ENCODE results near the gene DHCR24.

Gene DHCR24

DNA sequence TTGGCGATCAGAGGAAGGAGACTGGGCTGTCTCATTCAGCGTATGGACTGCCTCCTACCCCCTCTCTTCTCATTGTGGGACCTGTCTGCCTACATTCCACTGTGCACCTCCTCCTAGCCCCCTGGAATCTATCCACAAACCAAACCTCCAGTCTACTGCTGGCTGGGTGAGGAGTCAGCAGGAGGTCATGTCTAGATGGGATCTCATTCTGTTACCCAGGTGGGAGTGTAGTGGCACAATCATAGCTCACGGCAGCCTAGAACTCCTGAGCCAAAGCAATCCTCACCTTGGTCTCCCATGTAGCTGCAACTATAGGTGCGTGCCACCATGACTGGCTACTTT lies 67.8 kb downstream of the DHCR24 start:
- H3K4me3 ChIP-seq (ENCODE audit: low read length): no peak overlapping the region
- DNase-seq (ENCODE audit: low read depth): no peak
- TF ChIP-seq, protein P1, sequence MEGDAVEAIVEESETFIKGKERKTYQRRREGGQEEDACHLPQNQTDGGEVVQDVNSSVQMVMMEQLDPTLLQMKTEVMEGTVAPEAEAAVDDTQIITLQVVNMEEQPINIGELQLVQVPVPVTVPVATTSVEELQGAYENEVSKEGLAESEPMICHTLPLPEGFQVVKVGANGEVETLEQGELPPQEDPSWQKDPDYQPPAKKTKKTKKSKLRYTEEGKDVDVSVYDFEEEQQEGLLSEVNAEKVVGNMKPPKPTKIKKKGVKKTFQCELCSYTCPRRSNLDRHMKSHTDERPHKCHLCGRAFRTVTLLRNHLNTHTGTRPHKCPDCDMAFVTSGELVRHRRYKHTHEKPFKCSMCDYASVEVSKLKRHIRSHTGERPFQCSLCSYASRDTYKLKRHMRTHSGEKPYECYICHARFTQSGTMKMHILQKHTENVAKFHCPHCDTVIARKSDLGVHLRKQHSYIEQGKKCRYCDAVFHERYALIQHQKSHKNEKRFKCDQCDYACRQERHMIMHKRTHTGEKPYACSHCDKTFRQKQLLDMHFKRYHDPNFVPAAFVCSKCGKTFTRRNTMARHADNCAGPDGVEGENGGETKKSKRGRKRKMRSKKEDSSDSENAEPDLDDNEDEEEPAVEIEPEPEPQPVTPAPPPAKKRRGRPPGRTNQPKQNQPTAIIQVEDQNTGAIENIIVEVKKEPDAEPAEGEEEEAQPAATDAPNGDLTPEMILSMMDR (conservative IDR thresholded peaks at IDR 0.05; ENCODE audit: low read length): no peak

DNA sequence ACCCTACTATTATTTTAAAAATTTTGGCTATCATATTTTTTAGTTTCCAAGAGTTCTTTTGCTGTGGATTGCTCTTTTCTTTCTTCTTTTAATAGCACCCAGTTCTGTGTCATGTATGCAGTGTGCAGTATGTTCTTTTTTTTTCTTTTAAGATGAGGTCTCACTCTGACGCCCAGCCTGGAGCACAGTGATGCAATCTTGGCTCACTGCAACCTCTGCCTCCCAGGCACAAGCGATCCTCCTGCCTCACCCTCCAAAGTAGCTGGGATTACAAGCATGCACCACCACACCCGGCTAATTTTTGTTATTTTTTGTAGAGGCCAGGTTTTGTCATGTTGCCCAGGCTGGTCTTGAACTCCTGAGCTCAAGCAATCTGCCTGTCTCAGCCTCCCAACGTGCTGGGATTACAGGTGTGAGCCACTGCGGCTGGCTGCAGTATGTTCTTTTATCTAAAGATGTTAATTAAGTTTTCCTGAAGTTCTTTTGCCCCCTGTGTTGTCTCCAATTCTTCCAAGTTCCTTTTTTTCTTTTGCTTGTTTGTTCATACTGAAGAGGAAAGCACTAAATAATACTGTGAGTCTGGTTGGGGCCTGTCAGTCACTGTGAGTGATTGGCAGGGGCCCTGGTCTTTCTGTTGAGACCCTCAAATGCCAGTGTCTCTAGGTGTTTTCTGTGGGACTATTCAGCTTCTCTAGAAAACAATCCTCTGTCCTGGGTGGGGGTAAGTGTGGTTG lies 68.4 kb downstream of the DHCR24 start:
- DNase-seq (ENCODE audit: low read depth): no peak
- no peak overlapping the region for H3K4me3 ChIP-seq (ENCODE audit: low read length)
- TF ChIP-seq, protein P1 (conservative IDR thresholded peaks at IDR 0.05; ENCODE audit: low read length): no peak

DNA sequence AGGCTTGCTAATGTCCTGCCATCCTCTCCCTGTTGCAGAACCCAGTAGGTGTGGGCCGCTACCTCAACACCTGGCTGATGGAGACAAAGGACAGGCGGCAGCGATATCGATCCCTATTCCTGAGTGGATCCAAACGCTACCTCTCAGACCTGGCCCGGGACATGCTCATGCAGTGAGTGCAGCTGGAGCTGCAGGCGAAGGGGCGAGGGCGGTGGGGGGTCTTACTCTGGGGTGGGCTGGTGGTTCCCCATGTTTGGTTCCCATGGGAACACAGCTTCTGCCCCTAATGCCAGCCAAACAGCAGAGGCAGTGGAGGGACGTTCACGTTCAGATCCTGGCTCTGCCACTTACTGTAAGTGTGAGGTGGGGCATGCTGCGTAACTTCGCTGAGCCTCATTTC lies 70.0 kb downstream of the DHCR24 start:
- no peak for DNase-seq (ENCODE audit: low read depth)
- TF ChIP-seq, protein P1 (conservative IDR thresholded peaks at IDR 0.05; ENCODE audit: low read length): no peak
- no peak overlapping the region for H3K4me3 ChIP-seq (ENCODE audit: low read length)

DNA sequence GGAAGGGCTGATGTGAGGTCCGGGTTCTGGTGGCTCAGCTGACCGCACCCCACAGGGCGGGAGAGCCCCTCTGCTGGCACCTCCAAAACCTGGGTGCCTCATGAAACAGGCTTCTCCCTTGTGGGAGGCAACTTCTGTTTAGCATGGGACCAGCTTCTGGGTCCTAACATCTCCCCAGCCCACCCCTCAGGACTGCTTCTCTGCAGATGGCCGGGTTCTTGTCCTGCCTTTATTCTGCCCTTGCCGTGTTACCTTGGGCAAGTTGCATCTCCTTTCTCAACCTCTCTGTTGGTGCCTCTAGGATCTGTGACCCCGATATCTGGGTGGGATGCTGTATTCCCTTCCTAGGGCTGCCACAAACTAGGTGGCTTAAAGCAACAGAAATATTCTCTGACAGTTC lies 70.9 kb downstream of the DHCR24 start:
- DNase-seq (ENCODE audit: low read depth): no peak
- TF ChIP-seq, protein P1 (conservative IDR thresholded peaks at IDR 0.05; ENCODE audit: low read length): no peak
- no peak overlapping the region for H3K4me3 ChIP-seq (ENCODE audit: low read length)

DNA sequence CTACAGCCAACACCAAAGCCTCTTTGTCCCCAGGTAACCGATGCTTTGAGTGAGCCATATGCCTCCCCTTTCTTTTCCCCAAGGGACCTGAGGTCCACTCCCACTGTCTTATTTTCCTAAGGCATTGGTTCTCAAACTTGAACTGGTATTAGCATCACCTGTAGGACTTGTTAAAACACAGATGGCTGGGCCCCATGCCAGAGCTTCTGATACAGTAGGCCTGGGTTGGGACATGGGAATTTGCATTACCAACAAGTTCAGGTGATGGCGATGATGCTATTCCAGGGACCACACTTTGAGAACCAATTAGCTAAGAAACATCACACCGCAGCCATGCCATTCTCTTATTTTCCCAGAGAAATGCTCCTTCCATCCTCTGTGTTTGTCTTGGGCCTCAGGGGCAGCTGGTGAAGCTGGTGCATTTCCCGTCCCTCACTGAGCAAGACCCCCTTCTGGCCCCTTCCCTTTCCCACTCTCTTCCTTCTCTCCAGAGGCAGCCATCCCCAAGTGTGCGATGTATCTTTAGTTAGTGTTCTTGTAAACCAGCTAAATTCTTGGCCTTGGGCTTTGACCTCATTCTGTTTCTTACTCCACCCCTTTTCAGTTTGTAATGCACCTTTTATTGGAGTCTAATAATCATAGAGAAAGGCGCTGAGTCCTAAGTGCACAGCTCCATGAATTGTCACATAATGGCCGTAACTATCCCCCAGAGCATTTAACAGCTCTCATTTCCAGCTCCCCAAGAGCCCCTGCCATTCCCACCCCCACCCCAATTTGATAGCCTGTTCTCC lies 71.7 kb downstream of the DHCR24 start:
- no peak overlapping the region for H3K4me3 ChIP-seq (ENCODE audit: low read length)
- TF ChIP-seq, protein P1 (conservative IDR thresholded peaks at IDR 0.05; ENCODE audit: low read length): no peak
- DNase-seq (ENCODE audit: low read depth): no peak

DNA sequence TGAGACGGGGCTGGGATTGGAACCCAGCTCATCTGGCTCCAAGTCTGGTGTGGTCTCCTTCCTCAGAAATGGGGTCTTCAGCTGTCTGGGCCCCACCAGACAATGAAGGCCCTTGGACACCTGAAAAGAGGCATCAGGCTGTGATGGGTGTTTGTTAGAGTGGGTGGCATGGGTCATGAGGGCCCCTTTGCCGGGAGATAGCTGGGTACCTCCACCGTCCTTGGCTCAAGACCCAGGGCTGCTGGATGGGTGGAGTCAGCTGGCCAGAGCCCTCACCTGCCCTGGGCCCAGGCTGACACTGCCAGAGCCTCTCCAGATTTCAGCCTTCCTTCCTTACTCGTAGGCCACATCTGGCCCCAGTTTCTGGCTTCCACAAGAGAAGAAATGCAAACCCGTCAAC lies 72.4 kb downstream of the DHCR24 start:
- no peak overlapping the region for H3K4me3 ChIP-seq (ENCODE audit: low read length)
- TF ChIP-seq, protein P1 (conservative IDR thresholded peaks at IDR 0.05; ENCODE audit: low read length): no peak
- DNase-seq (ENCODE audit: low read depth): no peak

DNA sequence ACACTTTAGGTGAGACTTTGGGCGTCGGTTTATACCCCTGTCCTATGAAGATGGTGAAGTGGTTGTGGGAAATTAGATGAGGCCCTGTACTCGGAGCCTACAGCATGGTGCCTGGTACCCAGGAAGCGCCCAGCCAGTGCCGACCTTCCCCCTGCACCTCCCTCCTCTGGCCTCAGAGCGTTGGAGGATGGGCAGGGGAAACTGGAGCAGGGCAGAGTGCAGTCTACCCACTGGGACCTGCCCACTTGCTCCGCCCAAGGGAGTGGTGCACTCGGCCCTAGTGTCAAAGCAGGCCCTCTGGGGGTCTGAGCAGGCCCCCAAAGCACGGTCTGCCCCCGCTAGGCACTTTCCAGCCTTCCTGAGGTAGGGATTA lies 72.9 kb downstream of the DHCR24 start:
- TF ChIP-seq, protein P1 (conservative IDR thresholded peaks at IDR 0.05; ENCODE audit: low read length): no peak
- H3K4me3 ChIP-seq (ENCODE audit: low read length): no peak overlapping the region
- no peak for DNase-seq (ENCODE audit: low read depth)
